ENCODE data around the gene CXCL8.

GRCh38 chr4:73730292-73730691 is 10.1 kb upstream of the CXCL8 start:
- TF ChIP-seq POLR2A (IDR thresholded peaks at IDR 0.05; ENCODE audit: low read depth, low read length) (no peak), SPI1 (IDR thresholded peaks at IDR 0.05; ENCODE audit: low read depth, low read length) (no peak)
